K562 (cell line): Measurements from ENCODE around the gene KMT2C. TPM values are rescaled to one million over a fixed set of nuclear protein-coding genes. Genes with fewer than 3 reads are reported as not detected.

ENCODE experiments used
- ATAC-seq: fragments of 200-7000 bp; cut with Tn5 transposase; 3 replicates; pipeline ENCODE4 v1.9.1; 2020; ENCODE audit warnings: moderate library complexity
- BruUV-seq: library from RNA; stranded (reverse); fragments of 400-500 nt; replicated peaks from 2 replicates; lab custom pipeline; 2021; lab: Mats Ljungman, UMichigan
- CTCF ChIA-PET: fragments of 300-600 bp; formaldehyde crosslinking; extraction: SDS; loops from one replicate; lab custom pipeline; 2021; ENCODE audit warnings: low intra/inter-chr PET ratio; lab: Yijun Ruan, JAX
- POLR2A ChIA-PET: fragments of 300-600, 350-650 bp; sonication (Branson Sonifier 250); formaldehyde crosslinking; extraction: SDS; loops from one replicate; lab custom pipeline; 2021; ENCODE audit warnings: antibody characterized with exemption, inconsistent platforms; lab: Yijun Ruan, JAX
- DNase-seq, 4 experiments: peaks; one replicate each; pipeline versions ENCODE4 v3.0.0 to v3.0.0-alpha.2; 2011 to 2018; ENCODE audit warnings: low spot score in 3 of 4, mixed read lengths in 3 of 4; ENCODE audit errors: extremely low read depth in 1 of 4
- FAIRE-seq: peaks from 2 replicates; lab custom pipeline; 2011; peaks lifted over from hg19 to GRCh38; lab: Jason Lieb, UNC
- H2AFZ ChIP-seq: 2 replicates; pipeline ENCODE4 v1.6.0; 2011; ENCODE audit warnings: low read depth, low read length, control low read depth, inconsistent platforms
- H3K27ac ChIP-seq: fragments of 200-600 bp; 3 replicates; pipeline ENCODE4 v1.8.0; 2011; ENCODE audit warnings: low read depth, mild to moderate bottlenecking, control low read depth, inconsistent platforms, low read length, moderate library complexity, mixed read lengths; ENCODE audit errors: extremely low read depth
- H3K27me3 ChIP-seq, 2 experiments: fragments of 300-600 bp in 1 of 2; 2 replicates in 1 of 2; 3 replicates in 1 of 2; pipeline versions ENCODE4 v1.6.0 to v1.8.0; 2011; ENCODE audit warnings: inconsistent platforms in 2 of 2, low read length in 2 of 2, mild to moderate bottlenecking in 1 of 2, mixed read lengths in 1 of 2, moderate library complexity in 1 of 2; ENCODE audit not compliant: control insufficient read depth in 2 of 2, insufficient read depth in 2 of 2
- H3K36me3 ChIP-seq: fragments of 300-600 bp; 3 replicates; pipeline ENCODE4 v1.8.0; 2011; ENCODE audit warnings: mild to moderate bottlenecking, low read length, inconsistent platforms; ENCODE audit not compliant: control insufficient read depth, insufficient read depth
- H3K4me1 ChIP-seq, 2 experiments: fragments of 200-600 bp in 1 of 2; replicated peaks in 1 of 2; 2 replicates in 1 of 2; 3 replicates in 1 of 2; pipeline versions ENCODE4 v1.5.1 to v1.8.0; 2011; ENCODE audit warnings: inconsistent platforms in 2 of 2, low read length in 2 of 2, mild to moderate bottlenecking in 1 of 2, mixed read lengths in 1 of 2, moderate library complexity in 1 of 2; ENCODE audit not compliant: control insufficient read depth in 2 of 2, insufficient read depth in 2 of 2
- H3K4me2 ChIP-seq: 2 replicates; pipeline ENCODE4 v1.6.1; 2011; ENCODE audit warnings: low read length, control low read depth, inconsistent platforms, mixed read lengths; ENCODE audit not compliant: insufficient read depth
- H3K4me3 ChIP-seq: fragments of 200-600 bp; sonication (generic), shearing (Covaris generic); 2 replicates; pipeline ENCODE4 v1.5.1; 2016; ENCODE audit warnings: control low read depth, inconsistent platforms
- H3K79me2 ChIP-seq: fragments of 200-600 bp; 3 replicates; pipeline ENCODE4 v1.8.0; 2011; ENCODE audit warnings: low read length, inconsistent platforms; ENCODE audit not compliant: control insufficient read depth, insufficient read depth
- H3K9ac ChIP-seq, 2 experiments: 2 replicates each; pipeline versions ENCODE4 v1.6.0 to v1.6.1; 2011; ENCODE audit warnings: low read depth in 2 of 2, low read length in 2 of 2, control low read depth in 1 of 2, inconsistent platforms in 1 of 2, mild to moderate bottlenecking in 1 of 2, mixed read lengths in 1 of 2; ENCODE audit not compliant: insufficient read depth in 1 of 2
- H3K9me1 ChIP-seq: one replicate; pipeline ENCODE4 v1.6.0; 2011; ENCODE audit warnings: inconsistent platforms, mild to moderate bottlenecking, low read length, moderate library complexity; ENCODE audit not compliant: control insufficient read depth, insufficient read depth
- H3K9me3 ChIP-seq: replicated peaks from 2 replicates; pipeline ENCODE4 v1.5.1; 2011; ENCODE audit warnings: low read depth, low read length, inconsistent platforms; ENCODE audit not compliant: control insufficient read depth, insufficient read depth
- H4K20me1 ChIP-seq: replicated peaks from 2 replicates; pipeline ENCODE4 v1.6.1; 2011; ENCODE audit warnings: low read length, inconsistent platforms, mixed read lengths; ENCODE audit not compliant: control insufficient read depth, insufficient read depth
- ARID1B ChIP-seq: fragments of 450-650 bp; IDR thresholded peaks from 2 replicates; pipeline ENCODE4 v1.6.1; 2016; ENCODE audit warnings: antibody characterized with exemption, mild to moderate bottlenecking, inconsistent platforms
- CC2D1A ChIP-seq: fragments of 450-650 bp; IDR thresholded peaks from 2 replicates; pipeline ENCODE4 v1.6.1; 2017; ENCODE audit warnings: mild to moderate bottlenecking
- CREB5 ChIP-seq: fragments of 250-450 bp; sonication (Bioruptor Pico); IDR thresholded peaks from 2 replicates; pipeline ENCODE4 v1.5.0; 2020; ENCODE audit warnings: mild to moderate bottlenecking
- DPF2 ChIP-seq: fragments of 450-650 bp; IDR thresholded peaks from 2 replicates; pipeline ENCODE4 v1.6.1; 2016
- HDAC1 ChIP-seq, 2 experiments: fragments of 450-650 bp; IDR thresholded peaks; 2 replicates each; pipeline ENCODE4 v1.6.1; 2016 to 2017; ENCODE audit warnings: inconsistent platforms in 1 of 2, mild to moderate bottlenecking in 1 of 2, moderate library complexity in 1 of 2
- HDAC6 ChIP-seq: IDR thresholded peaks from 2 replicates; pipeline ENCODE4 v1.6.1; 2012; ENCODE audit warnings: low read depth, mild to moderate bottlenecking, control low read depth, inconsistent platforms, low read length, moderate library complexity
- KDM1A ChIP-seq, 2 experiments: fragments of 450-650 bp; IDR thresholded peaks; 2 replicates each; pipeline ENCODE4 v1.6.1; 2016; ENCODE audit warnings: mild to moderate bottlenecking in 2 of 2
- MYBL2 ChIP-seq, 2 experiments: fragments of 450-650 bp in 1 of 2; sonication (generic) in 1 of 2; formaldehyde crosslinking in 1 of 2; IDR thresholded peaks; 2 replicates each; pipeline versions ENCODE4 v1.6.1 to v1.8.1; 2017 to 2022; ENCODE audit warnings: borderline replicate concordance in 1 of 2, inconsistent platforms in 1 of 2, low read depth in 1 of 2, mild to moderate bottlenecking in 1 of 2, missing genetic modification reagents in 1 of 2, moderate library complexity in 1 of 2
- NCOR1 ChIP-seq: fragments of 450-650 bp; IDR thresholded peaks from 2 replicates; pipeline ENCODE4 v1.6.1; 2016; ENCODE audit warnings: mild to moderate bottlenecking, moderate library complexity
- PBX2 ChIP-seq, 2 experiments: IDR thresholded peaks in 1 of 2; conservative IDR thresholded peaks in 1 of 2; 2 replicates each; pipeline ENCODE4 v1.6.1; 2016; ENCODE audit warnings: low read depth in 2 of 2, mild to moderate bottlenecking in 1 of 2, missing compliant biosample characterization in 1 of 2, missing genetic modification characterization in 1 of 2, moderate library complexity in 1 of 2
- PCBP2 ChIP-seq: fragments of 200-400 bp; formaldehyde crosslinking; IDR thresholded peaks from 2 replicates; pipeline ENCODE4 v1.6.1; 2018; ENCODE audit warnings: low read length, low read depth, mild to moderate bottlenecking, moderate library complexity; ENCODE audit not compliant: poor library complexity, severe bottlenecking
- PML ChIP-seq: IDR thresholded peaks from 2 replicates; pipeline ENCODE4 v1.6.1; 2012; ENCODE audit warnings: low read length, inconsistent platforms
- SMAD4 ChIP-seq: fragments of 250-450 bp; sonication (Bioruptor Pico); conservative IDR thresholded peaks from 2 replicates; pipeline ENCODE4 v1.8.0; 2021; ENCODE audit warnings: inconsistent platforms, mild to moderate bottlenecking, moderate library complexity
- SMARCA5 ChIP-seq: fragments of 450-650 bp; IDR thresholded peaks from 2 replicates; pipeline ENCODE4 v1.6.1; 2016
- WGBS: fragments of 100-300 bp; shearing (Covaris generic); methylation state at CpG from one replicate; pipeline ENCODE4 v1.1.6; 2016; ENCODE audit warnings: low coverage, mixed read lengths; ENCODE audit not compliant: insufficient coverage; ENCODE audit errors: missing lambda C conversion rate; 5-methylcytosine and 5-hydroxymethylcytosine counted together
- in situ Hi-C: fragments of 300-500 bp; cut with MboI; formaldehyde crosslinking; loops from 4 replicates; pipeline ENCODE4 v1.15.0; 2018; ENCODE audit warnings: inconsistent platforms, mixed read lengths
- intact Hi-C: fragments of 100-400 bp; cut with micrococcal nuclease; formaldehyde crosslinking; loops from 2 replicates; pipeline ENCODE4 v1.14.2; 2022
- polyA plus RNA-seq, 8 experiments: library from polyadenylated mRNA; depleted of rRNA in 4 of 8; stranded (reverse) in 5 of 8; unstranded in 3 of 8; fragments of >200 nt; fragmentation: Nextera tagmentation in 2 of 8; fragmentation: Illumina TruSeq in 1 of 8; extraction: Ambion mirVana in 2 of 8; extraction: Trizol in 1 of 8; gene quantifications; 2 replicates each; pipeline versions ENCODE4 v1.2.1 to v1.2.3, GENCODE V29; 2011 to 2014; ENCODE audit warnings: inconsistent platforms in 1 of 8, missing spikeins in 1 of 8
- total RNA-seq, 7 experiments: library from RNA; depleted of rRNA in 6 of 7; stranded (reverse); fragments of >200 nt in 6 of 7; fragmentation: Illumina TruSeq in 2 of 7; extraction: Trizol in 2 of 7; gene quantifications; 2 replicates each; pipeline versions ENCODE4 v1.2.1 to v1.2.3, GENCODE V29; 2011 to 2021; ENCODE audit warnings: low replicate concordance in 1 of 7
- TF ChIP-seq, protein P1 (sequence below): fragments of 250-450 bp; sonication (Bioruptor Pico); IDR thresholded peaks from 2 replicates; pipeline ENCODE4 v1.4.0; 2020; ENCODE audit warnings: mild to moderate bottlenecking, moderate library complexity

Gene KMT2C
- total and polyA plus RNA-seq, 9 of the 15 experiments (the other 6 are each of a cell fraction or from before 2014, with no cell fraction given) = 4.9 to 67.8 (median 27.1) TPM

DNA sequence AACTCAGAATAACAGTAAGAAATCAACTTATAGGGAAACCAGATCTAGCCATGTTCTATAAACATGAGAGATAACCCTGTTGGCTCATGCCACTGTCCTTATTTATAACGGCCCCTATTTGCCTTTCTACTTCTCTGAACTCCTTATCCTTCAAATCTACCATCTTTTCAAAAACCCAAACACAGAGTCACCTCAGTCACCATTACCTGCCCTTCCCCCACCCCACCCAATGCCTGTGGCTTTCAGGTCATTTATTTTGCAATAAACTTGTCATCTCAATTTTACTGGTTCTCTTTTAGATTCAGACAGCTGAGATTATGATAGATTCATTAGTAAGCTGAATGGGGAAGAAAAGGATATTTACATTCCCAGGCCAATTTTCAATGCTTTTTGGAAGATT is 53.6 kb downstream of the KMT2C start:
- H3K4me1 ChIP-seq = peaks cover 3 to 14% of the 10 kb centered on the region in 2 experiments; a peak in 3 of 5 replicates
- BruUV-seq = no TSS peak
- CTCF ChIA-PET = no interaction called here
- ATAC-seq = peak; percentile 18
- peaks cover 17% of the 10 kb centered on the region; the same call in 1 of the 2 replicates for H4K20me1 ChIP-seq
- no peak for FAIRE-seq
- peak in 1 of 4 experiments; percentile 57 for DNase-seq
- H3K27me3 ChIP-seq = no peaks in the 10 kb centered on the region
- WGBS = 0% methylated on average over 1 of the region's 1 CpG
- H3K9me1 ChIP-seq = no peaks in the 10 kb centered on the region
- no peaks in the 10 kb centered on the region for H3K36me3 ChIP-seq
- in situ Hi-C loops (no loop called here), intact Hi-C loops (no loop called here)
- no peak overlapping the region for H3K9ac ChIP-seq
- H3K79me2 ChIP-seq = peaks cover 89% of the 10 kb centered on the region
- no peak overlapping the region for H3K4me2 ChIP-seq
- POLR2A ChIA-PET = interaction anchor here (1.0 to 1.1 kb wide), 2 partner anchors 9 to 22 kb away, joined by 3 to 5 read pairs; no protein-coding TSS in a partner anchor
- no peak overlapping the region for H2AFZ ChIP-seq
- no peak overlapping the region for H3K4me3 ChIP-seq
- no peak overlapping the region for H3K27ac ChIP-seq
- no peaks in the 10 kb centered on the region for H3K9me3 ChIP-seq
- TF ChIP-seq SMAD4 (CRISPR knock-in tag) = peak; percentile 75
- TF ChIP-seq, protein P1, sequence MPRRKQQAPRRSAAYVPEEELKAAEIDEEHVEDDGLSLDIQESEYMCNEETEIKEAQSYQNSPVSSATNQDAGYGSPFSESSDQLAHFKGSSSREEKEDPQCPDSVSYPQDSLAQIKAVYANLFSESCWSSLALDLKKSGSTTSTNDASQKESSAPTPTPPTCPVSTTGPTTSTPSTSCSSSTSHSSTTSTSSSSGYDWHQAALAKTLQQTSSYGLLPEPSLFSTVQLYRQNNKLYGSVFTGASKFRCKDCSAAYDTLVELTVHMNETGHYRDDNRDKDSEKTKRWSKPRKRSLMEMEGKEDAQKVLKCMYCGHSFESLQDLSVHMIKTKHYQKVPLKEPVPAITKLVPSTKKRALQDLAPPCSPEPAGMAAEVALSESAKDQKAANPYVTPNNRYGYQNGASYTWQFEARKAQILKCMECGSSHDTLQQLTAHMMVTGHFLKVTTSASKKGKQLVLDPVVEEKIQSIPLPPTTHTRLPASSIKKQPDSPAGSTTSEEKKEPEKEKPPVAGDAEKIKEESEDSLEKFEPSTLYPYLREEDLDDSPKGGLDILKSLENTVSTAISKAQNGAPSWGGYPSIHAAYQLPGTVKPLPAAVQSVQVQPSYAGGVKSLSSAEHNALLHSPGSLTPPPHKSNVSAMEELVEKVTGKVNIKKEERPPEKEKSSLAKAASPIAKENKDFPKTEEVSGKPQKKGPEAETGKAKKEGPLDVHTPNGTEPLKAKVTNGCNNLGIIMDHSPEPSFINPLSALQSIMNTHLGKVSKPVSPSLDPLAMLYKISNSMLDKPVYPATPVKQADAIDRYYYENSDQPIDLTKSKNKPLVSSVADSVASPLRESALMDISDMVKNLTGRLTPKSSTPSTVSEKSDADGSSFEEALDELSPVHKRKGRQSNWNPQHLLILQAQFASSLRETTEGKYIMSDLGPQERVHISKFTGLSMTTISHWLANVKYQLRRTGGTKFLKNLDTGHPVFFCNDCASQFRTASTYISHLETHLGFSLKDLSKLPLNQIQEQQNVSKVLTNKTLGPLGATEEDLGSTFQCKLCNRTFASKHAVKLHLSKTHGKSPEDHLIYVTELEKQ = no peak
- peak; percentile 44; the same call in 1 of the 2 replicates for TF ChIP-seq MYBL2 (IDR thresholded peaks at IDR 0.05; ENCODE audit: low read depth)
- no peak for TF ChIP-seq MYBL2 (CRISPR knock-in tag; IDR thresholded peaks at IDR 0.05; ENCODE audit: borderline replicate concordance)
- TF ChIP-seq DPF2 = 0 out of 2 replicates have a peak, but pooled peaks have one; percentile 35
- TF ChIP-seq ARID1B = 0 out of 2 replicates have a peak, but pooled peaks have one; percentile 30
- 0 out of 2 replicates have a peak, but pooled peaks have one; percentile 10 for TF ChIP-seq SMARCA5
- TF ChIP-seq CC2D1A = peak; percentile 56; the same call in 1 of the 2 replicates
- TF ChIP-seq HDAC1 (IDR thresholded peaks at IDR 0.05) = peak in 1 of 2 experiments; percentile 25; a peak in 1 of 4 replicates
- TF ChIP-seq NCOR1 = peak; percentile 25; the same call in 1 of the 2 replicates
- no peak for TF ChIP-seq PCBP2
- no peak for TF ChIP-seq CREB5 (CRISPR knock-in tag)
- peak; percentile 51 to 63; a peak in 2 of 4 replicates for TF ChIP-seq KDM1A (IDR thresholded peaks at IDR 0.05)
- TF ChIP-seq PML = no peak
- TF ChIP-seq HDAC6 = no peak
- no peak for TF ChIP-seq PBX2 (CRISPR knock-in tag; IDR thresholded peaks at IDR 0.05; ENCODE audit: low read depth)
- TF ChIP-seq PBX2 (tag; conservative IDR thresholded peaks at IDR 0.05; ENCODE audit: low read depth) = peak; percentile 93
